WERI-Rb-1 (cell line): ENCODE data around the gene PRXL2A.
"Not testable (repeated sequence)": the region's sequence is repeated elsewhere in the genome, so short reads cannot be mapped to it uniquely, and the experiment has no call there.

Experiments
- DNase-seq: peaks from one replicate; pipeline ENCODE4 v3.0.0-alpha.2; 2020
- H3K27ac ChIP-seq: fragments of 250-450 bp; sonication (Bioruptor Pico); 2 replicates; pipeline ENCODE4 v1.5.1; 2020; ENCODE audit warnings: mild to moderate bottlenecking, moderate library complexity
- H3K27me3 ChIP-seq: fragments of 250-450 bp; sonication (Bioruptor Pico); 2 replicates; pipeline ENCODE4 v1.5.1; 2021; ENCODE audit warnings: mild to moderate bottlenecking, low read depth, moderate library complexity; ENCODE audit not compliant: insufficient read depth, severe bottlenecking
- H3K36me3 ChIP-seq: fragments of 250-450 bp; sonication (Bioruptor Pico); 2 replicates; pipeline ENCODE4 v1.5.1; 2020; ENCODE audit warnings: mild to moderate bottlenecking, moderate library complexity
- H3K4me3 ChIP-seq: 2 replicates; pipeline ENCODE4 v1.5.1; 2011; ENCODE audit warnings: low read depth, mild to moderate bottlenecking, control low read depth, low read length
- H3K9me3 ChIP-seq: fragments of 250-450 bp; sonication (Bioruptor Pico); 2 replicates; pipeline ENCODE4 v1.5.1; 2021; ENCODE audit warnings: mild to moderate bottlenecking, moderate library complexity; ENCODE audit not compliant: severe bottlenecking
- CTCF ChIP-seq: IDR thresholded peaks from 2 replicates; pipeline ENCODE4 v1.5.1; 2011; ENCODE audit warnings: low read depth, mild to moderate bottlenecking, control low read depth, inconsistent platforms, low read length

PRXL2A gene, protein sequence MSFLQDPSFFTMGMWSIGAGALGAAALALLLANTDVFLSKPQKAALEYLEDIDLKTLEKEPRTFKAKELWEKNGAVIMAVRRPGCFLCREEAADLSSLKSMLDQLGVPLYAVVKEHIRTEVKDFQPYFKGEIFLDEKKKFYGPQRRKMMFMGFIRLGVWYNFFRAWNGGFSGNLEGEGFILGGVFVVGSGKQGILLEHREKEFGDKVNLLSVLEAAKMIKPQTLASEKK

GRCh38 chr10:80408242-80409101, at the start of gene PRXL2A:
Gene PRXL2A, plus strand, starts transcription at chr10:80408551. Its CDS starts 11,917 bp downstream, at chr10:80420468.
- H3K27ac ChIP-seq, result peak within 1 kb of the TSS; percentile 92
- peaks cover 30% of the 10 kb centered on the region for H3K36me3 ChIP-seq
- peak within 1 kb of the TSS; percentile 70 for H3K4me3 ChIP-seq
- H3K27me3 ChIP-seq, result no peaks in the 10 kb centered on the region
- TF ChIP-seq CTCF, result no peak
- no peaks in the 10 kb centered on the region for H3K9me3 ChIP-seq
- DNase-seq, result peak; percentile 96

DNA sequence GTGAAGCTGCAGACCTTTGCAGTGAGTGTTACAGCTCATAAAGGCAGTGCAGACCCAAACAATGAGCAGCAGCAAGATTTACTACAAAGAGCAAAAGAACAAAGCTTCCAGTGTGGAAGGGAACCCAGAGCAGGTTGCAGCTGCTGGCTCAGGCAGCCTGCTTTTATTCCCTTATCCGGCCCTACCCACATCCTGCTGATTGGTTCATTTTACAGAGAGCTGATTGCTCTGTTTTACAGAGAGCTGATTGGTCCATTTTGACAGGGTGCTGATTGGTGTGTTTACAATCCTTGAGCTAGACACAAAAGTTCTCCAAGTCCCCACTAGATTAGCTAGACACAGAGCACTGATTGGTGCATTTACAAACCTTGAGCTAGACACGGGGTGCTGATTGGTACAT, 49.4 kb upstream of the PRXL2A start:
- not testable (repeated sequence) for H3K4me3 ChIP-seq, H3K9me3 ChIP-seq, DNase-seq, H3K27ac ChIP-seq, H3K36me3 ChIP-seq, H3K27me3 ChIP-seq

GRCh38 chr10:80359644-80360043, 48.7 kb upstream of the PRXL2A start:
- H3K9me3 ChIP-seq, result no peaks in the 10 kb centered on the region
- no peaks in the 10 kb centered on the region for H3K27me3 ChIP-seq
- H3K36me3 ChIP-seq, result no peaks in the 10 kb centered on the region
- no peak overlapping the region for H3K27ac ChIP-seq
- no peak for TF ChIP-seq CTCF
- no peak for DNase-seq
- H3K4me3 ChIP-seq, result no peak overlapping the region

DNA sequence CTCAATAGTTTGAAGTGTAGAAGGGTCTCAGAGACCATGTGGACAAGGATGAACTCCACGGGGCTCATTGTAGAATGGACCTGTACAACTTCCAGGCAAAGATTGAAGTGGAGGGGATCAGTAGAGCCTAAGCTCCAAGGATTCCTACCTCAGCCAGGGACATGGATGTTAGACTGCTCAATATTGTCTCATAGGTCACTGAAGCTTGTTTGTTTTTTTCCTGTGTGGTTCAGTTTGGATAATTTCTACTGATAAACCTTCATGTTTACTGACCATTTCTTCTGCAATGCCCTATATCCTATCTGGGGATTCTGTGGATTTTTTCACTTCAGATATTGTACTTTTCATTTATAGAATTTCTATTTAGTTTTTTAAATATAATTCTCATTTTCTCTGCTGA, 42.8 kb upstream of the PRXL2A start:
- TF ChIP-seq CTCF, result no peak
- DNase-seq, result no peak
- Histone ChIP-seq H3K4me3 (no peak overlapping the region), H3K27me3 (no peaks in the 10 kb centered on the region), H3K27ac (no peak overlapping the region), H3K9me3 (peaks cover 11% of the 10 kb centered on the region), H3K36me3 (no peaks in the 10 kb centered on the region)

GRCh38 chr10:80371467-80371866, 36.9 kb upstream of the PRXL2A start:
- H3K27ac ChIP-seq, result no peak overlapping the region
- no peak for TF ChIP-seq CTCF
- no peaks in the 10 kb centered on the region for H3K36me3 ChIP-seq
- peaks cover 11% of the 10 kb centered on the region for H3K9me3 ChIP-seq
- H3K27me3 ChIP-seq, result no peaks in the 10 kb centered on the region
- DNase-seq, result no peak
- no peak overlapping the region for H3K4me3 ChIP-seq

GRCh38 chr10:80372675-80373074, 35.7 kb upstream of the PRXL2A start:
- Histone ChIP-seq H3K27me3 (no peaks in the 10 kb centered on the region), H3K4me3 (no peak overlapping the region), H3K27ac (no peak overlapping the region), H3K36me3 (no peaks in the 10 kb centered on the region), H3K9me3 (peaks cover 3% of the 10 kb centered on the region)
- TF ChIP-seq CTCF, result no peak
- no peak for DNase-seq
